ENCODE measurements around the gene TYROBP.
A peak's percentile ranks its signal among the peaks of the same experiment; 100 is the strongest.
"Not testable (repeated sequence)": the region's sequence is repeated elsewhere in the genome, so short reads cannot be mapped to it uniquely, and the experiment has no call there.

Gene TYROBP

DNA sequence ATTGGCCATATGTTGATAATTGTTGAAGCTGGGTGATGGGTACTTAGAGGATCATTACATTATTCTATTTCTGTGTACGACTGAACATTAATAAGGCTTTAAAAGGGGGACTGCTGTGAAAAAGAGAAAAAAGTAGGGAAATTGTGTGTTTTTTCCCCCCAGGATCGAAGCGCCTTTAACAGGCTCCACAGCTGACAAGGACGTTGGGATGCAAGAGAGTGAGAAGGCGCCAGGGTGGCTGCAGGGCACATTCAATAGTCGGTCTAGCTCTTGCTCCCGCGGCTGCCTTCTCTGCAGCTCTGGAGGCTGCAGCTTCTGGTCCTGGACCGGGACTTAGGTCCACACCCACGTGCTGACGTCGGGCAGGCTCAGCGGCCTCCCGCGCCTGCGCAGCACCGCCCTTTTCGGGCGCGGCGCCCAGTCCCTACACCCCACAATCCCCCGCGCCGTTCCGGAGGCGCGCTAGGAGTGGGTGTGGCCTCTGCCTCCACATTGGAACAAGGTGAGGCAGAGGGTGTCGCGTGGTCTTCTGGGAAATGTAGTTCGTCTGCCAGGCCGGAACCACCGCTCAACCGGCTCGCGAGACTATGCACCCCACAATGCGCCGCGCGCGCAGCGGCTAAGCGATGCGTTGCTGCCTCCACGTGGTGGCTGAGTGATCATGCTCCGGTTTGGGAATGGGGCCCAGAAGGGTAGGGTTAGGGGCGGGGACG, 23.2 kb upstream of the TYROBP start:
- peak; percentile 98 for DNase-seq

DNA sequence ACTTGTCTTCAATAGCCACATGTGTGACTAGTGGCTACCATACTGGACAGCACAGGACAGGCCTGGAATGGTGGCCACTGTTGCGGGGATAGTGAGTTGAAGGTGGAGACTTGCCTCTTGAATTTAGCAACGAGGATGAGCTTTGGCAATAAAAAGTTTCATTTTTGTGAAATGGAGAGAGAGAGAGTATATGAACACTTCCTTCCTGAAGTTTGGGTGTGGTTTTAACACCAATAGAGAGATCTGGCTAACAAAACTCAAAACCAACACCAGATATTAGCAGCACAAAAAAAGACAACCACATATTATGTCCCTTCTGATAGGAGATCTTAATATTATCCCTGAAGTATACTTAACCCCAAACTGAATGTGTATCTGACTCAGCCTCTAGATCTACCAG, 21.8 kb upstream of the TYROBP start:
- DNase-seq, result no peak

DNA sequence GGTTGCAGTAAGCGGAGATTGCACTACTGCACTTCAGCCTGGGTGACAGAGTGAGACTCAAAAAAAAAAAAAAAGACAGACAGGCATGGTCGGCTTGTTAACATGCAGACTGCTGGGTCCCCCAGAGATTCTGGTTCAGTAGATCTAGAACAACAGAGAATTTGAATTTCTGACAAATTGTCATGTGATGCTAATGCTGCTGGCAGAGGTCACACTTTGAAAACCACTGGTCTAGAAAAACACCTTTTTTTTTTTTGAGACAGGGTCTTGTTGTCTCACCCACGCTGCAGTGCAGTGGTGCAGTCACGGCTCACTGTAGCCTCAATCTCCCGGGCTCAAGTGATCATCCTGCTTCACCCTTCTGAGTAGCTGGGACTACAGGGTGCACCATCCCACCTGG, 20.4 kb upstream of the TYROBP start:
- no peak for DNase-seq

DNA sequence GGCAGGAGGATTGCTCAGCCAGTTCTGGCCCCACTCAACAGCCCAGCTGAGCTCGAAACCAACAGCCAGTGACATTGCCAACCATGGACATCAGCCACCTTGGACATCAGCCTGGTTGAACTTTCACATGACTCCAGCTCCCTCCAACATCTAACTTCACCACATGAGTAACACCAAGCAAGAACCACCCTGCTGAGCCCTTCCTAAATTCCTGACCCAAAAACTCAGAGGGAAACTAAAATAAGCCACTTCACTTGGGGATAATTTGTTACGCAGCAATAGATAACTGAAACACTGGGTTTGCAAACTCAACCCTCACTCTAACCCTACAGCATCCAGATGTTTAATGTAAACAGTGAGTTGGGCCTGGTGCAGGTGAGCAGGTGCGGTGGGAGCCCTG, 17.4 kb upstream of the TYROBP start:
- DNase-seq, result no peak

DNA sequence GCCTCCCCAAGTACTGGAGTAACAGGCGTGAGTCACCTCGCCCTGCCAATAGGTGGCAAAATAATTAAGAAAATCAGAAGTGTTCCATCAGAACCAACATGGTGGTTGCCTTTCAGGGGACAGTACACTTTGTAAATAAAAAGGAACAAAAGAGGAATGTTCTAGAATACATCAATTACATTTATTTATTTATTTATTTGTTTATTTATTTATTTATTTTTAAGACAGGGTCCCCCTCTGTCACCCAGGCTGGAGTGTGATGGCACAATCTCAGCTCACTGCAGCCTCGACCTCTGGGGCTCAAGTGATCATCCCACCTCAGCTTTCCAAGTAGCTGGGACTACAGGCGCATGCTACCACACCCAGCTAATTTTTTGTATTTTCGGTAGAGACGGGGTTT, 12.9 kb upstream of the TYROBP start:
- no peak for DNase-seq

DNA sequence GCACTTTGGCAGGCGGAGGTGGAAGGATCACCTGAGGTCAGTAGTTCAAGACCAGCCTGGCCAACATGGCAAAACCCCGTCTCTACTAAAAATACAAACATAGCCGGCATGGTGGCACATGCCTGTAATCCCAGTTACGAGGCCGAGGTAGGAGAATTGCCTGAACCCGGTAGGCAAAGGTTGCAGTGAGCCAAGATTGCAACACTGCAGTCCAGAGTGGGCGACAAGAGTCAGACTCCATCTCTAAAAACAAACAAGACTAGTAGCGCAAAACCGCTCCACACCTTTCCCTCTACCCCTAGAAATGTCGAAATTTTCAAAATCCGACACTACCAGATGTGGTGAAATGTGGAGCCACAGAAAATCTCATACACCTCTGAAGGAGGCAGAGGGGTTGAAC, 11.2 kb upstream of the TYROBP start:
- DNase-seq, result no peak

DNA sequence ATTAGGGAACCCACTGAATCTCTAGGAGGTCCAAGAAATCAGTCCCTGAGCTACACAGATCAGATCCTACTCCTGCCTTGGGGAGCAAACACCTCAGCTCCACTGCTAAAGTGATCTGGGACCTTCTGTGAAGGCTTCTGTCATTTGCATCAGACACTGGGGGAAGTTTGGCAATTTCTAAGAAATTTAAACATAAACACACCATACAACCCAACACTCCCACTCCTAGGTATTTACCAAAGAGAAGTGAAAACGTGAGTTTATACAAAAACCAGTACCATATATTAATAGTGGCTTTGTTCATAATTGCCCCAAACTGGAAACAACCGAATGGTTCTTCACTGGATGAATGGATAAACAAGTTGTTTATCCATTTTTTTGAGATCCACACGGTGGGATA, 7.3 kb upstream of the TYROBP start:
- no peak for DNase-seq

DNA sequence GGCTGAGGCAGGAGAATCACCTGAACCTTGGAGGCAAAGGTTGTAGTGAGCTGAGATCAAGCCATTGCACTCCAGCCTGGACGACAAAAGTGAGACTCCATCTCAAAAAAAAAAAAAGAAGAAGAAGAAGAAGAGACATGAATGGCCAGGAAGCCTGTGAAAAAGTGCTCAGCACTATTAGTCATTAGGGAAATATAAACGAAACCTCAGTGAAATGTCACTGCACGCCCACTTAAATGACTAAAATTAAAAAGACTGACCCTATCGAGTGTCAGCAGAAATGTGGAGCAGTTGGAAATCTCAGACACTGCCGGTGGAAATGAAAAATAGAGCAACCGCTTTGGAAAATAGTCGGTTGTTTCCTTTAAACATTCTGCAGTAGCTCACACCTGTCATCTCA, 5.5 kb upstream of the TYROBP start:
- DNase-seq, result no peak

DNA sequence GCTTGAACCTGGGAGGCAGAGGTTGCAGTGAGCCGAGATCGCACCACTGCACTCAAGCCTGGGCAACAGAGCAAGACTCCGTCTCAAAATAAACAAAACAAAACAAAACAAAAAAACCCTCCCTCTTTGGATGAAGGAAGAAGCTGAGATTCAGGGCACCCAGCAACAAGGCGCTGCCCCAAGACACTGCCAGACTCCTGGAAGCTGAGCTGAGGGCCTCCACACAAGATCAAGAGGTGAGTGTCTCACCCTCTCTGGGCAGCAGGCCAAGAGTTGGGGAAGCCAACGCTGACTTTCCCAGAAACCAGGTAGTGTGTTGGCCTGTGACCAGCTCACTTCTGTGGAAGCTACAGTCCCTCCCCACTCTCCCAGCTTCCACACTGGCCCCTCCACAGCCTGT, 3.7 kb upstream of the TYROBP start:
- no peak for DNase-seq

DNA sequence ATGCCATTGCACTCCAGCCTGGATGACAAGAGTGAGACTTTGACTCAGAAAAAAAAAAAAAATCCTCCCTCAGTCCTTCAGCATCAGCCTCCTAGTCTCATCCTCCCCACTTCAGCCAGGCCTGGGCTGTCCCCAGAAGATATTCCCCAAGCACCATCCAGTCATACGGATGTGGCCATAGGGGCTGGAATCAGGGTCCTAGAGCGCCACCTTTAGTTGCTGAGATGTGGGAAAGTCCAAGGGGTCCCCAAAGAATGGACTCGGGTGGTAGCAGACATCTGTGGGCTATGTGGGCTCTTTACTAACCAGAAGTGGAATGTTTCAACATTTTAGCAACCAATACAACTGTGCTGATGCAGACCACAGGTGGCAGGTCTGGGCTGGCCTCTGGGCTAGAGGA, 3.1 kb upstream of the TYROBP start:
- no peak for DNase-seq

DNA sequence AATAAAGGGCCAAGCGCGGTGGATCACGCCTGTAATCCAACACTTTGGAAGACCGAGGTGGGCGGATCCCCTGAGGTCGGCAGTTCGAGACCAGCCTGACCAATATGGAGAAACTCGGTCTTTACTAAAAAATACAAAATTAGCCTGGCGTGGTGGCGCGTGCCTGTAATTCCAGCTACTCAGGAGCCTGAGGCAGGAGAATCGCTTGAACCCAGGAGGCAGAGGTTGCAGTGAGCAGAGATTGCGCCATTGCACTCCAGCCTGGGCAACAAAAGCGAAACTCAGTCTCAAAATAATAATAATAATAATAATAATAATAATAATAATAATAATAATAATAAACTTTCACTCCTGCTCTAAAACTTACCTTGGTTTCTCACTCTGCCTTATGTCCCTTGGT, 2.3 kb upstream of the TYROBP start:
- DNase-seq, result not testable (repeated sequence)

DNA sequence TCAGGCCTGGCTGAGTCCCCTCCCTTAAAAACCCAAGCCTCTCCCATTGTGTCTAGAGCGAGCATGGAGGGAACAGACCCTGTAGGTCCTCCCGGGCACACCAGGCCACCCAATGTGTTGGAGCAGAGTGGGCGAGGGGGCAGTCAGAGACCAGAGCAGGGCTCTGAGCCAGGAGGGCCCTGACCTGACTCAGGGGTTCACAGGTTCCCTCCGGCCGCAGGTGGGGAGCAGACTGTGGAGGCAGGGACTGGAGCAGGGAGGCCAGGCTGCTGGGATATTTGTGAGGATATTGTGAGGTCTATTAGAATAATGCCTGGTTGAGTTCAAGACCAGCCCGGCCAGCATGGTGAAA, 1.6 kb upstream of the TYROBP start:
- DNase-seq, result no peak

DNA sequence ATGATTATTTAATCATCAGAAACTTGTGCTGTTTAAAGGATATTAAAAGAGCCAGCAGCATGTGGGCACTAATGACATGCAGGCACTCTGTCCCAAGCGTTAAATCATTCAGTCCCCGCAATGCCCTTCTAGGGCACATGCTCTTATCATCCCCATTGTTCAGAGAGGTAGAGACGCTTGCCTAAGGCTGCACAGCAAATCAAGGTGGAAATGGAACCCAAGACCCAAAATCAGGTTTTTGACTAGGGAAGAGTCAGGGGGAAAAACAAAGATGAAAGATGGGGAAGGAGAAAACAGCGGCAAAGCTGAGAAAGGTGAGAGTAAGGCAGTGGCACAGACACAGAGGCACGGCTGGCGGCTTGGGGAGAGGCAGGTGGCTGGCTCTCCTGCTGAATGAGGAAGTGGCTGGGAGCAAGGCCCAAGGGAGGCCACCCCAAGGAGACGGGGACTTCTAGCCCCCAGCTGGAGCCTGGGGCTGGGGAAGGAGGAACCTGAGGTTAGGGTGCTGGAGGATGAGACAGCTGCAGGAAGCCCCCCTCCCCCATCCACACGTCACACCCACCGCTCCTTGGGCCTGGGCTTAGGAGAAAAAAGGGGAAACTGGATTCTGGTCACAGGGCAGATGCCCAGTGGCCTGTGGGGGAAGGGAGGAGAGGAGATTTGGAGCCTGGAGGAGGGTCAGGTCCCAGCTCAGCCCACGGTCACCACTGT, 1.0 kb upstream of the TYROBP start:
- DNase-seq, result no peak

DNA sequence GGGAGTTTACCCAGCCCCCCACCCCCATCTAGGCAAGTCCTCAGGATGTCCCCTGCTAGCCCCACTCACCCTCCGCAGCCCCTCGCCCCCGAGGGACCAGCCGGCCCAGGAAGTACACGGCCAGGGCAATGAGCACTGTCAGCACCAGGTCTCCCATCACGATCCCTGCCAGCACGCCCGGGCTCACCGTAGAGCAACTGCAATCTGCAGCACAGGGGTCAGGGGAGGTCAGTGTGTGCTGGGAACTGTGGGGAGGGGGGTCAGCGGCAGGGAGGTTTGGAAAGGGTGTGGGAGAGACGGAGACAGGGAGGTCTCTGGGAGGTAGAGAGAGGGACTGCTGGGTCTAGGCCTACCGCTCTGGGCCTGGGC, 734 bp downstream of the TYROBP start:
- DNase-seq, result no peak

DNA sequence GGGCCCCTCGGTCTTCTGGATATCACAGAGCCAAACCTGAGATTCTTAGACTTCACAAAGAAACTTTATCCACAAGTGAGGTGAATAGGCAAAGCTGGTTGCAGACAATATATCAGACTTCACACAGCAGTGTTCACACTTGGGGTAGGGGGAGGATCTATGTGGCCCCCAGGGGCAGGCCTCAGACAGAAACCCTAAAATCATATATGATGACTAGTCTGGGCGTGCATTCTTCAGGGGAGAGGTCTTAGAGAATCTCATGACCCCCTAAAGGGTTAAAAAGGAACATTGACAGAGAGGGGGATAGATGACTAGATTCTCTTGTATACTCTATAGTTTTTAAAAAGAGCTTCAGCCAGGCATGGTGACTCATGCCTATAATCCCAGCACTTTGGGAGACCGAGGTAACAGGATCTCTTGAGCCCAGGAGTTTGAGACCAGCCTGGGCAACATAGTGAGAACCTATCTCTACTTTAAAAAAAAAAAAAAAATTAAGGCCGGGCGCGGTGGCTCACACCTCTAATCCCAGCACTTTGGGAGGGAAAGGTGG, 2.8 kb downstream of the TYROBP start:
- DNase-seq, result no peak

DNA sequence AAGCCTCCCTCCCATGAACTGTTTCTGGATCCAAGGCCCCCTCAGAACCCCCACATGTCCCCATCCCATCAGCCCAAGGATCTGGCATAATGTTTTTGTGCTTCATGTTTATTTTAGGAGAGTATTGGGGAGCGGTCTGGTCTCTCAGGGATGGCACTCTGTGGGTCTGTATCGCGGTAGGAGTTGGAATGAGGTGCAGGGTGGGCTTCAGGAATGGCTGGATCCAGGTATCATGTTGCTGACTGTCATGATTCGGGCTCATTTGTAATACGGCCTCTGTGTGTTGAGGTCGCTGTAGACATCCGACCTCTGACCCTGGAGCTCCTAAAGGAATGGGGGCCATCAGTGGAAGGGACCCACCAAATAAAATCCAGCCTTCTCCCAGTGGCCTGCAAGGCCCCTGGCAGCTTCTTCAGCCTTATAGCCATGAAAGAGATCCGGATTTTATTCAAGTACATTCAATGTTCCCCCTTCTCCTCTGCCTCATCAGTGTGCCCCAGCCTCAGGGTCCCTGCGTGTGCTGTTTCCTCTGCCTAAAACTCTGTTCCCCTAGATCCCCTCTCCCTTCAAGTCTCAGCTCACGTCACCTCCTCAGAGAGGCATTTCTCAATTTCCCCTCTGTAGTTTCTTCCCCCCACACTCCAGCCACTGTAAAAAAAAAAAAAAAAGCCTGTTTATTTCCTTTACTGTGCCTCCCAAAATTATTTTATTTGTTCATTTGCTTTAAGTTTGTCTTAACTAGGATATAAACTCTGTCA, 3.6 kb downstream of the TYROBP start:
- no peak for DNase-seq

DNA sequence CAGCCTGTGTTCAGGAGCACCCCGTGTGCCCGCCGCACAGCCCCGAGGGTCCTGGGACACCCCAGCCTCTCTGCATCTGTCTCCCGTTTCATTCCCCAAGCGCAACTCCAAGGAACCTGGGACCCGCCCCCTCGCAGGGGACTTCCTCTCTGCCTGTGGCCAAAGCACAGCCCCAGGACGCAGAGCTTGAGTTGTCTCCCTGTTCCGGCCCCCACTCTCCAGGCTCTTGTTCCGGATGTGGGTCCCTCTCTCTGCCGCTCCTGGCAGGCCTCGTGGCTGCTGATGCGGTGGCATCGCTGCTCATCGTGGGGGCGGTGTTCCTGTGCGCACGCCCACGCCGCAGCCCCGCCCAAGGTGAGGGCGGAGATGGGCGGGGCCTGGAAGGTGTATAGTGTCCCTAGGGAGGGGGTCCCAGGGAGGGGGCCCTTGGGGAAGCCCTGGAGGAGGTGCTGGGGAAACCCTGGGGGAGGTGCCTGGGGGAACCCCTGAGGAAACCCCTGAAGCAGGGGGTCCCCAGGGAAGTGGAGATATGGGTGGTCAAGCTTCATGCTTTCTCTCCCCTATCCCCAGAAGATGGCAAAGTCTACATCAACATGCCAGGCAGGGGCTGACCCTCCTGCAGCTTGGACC, 4.4 kb downstream of the TYROBP start:
- DNase-seq, result peak; percentile 90

DNA sequence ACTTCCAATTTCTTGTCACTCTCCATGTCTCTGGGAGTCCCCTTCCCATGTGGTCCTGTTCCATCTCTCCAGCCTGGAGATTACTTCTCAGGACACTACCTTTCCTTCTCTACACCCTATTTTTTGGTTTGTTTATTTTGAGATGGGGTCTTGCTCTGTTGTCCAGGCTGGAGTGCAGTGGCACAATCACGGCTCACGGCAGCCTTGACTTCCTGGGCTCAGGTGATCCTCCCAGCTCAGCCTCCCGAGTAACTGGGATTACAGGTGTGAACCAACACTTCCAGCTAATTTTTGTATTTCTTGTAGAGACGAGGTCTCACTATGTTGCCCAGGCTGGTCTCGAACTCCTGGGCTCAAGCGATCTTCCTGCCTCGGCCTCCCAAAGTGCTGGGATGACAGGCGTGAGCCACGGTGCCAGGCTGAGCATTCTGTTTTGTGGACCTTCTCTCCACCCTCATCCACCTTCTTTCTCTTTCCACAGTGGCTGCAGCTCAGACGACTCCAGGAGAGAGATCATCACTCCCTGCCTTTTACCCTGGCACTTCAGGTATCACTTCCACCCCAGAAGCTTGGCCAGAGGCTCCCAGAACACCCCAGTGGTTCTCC, 5.1 kb downstream of the TYROBP start:
- no peak for DNase-seq

DNA sequence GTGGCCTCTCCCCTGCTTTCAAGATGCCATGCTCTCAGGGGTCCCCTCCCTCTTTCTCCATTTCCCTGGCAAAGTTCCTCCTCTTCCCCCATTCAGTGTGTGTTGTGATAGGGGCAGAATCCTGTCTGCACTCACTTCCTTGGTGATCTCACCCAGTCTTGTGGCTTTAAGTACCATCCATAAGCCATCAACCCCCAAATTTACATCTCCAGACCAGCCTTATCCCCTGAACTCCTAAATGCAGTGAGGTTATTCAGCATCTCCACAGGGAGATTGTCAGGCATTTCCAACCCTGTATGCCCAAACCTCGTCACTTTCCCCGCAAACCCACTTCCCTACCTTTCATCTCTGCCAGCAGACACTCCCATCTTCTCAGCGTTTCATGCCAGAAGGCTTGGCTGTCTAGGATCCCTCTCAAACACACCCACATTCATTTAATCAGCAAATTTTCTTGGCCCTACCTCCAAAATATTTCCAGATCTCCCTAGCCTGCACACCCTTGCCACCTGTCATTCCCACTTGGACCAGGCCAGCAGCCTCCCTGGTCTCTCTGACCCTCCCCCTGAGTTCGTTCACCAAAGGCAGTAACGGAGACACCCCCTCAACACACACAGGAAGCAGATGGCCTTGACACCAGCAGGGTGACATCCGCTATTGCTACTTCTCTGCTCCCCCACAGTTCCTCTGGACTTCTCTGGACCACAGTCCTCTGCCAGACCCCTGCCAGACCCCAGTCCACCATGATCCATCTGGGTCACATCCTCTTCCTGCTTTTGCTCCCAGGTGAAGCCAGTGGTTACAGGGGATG, 6.0 kb downstream of the TYROBP start, which contains the start of gene HCST:
Gene HCST (plus strand): TSS at position 676 of the 808 bp plus-strand sequence. CDS start 65 bp downstream, at position 741.
- no peak for DNase-seq

DNA sequence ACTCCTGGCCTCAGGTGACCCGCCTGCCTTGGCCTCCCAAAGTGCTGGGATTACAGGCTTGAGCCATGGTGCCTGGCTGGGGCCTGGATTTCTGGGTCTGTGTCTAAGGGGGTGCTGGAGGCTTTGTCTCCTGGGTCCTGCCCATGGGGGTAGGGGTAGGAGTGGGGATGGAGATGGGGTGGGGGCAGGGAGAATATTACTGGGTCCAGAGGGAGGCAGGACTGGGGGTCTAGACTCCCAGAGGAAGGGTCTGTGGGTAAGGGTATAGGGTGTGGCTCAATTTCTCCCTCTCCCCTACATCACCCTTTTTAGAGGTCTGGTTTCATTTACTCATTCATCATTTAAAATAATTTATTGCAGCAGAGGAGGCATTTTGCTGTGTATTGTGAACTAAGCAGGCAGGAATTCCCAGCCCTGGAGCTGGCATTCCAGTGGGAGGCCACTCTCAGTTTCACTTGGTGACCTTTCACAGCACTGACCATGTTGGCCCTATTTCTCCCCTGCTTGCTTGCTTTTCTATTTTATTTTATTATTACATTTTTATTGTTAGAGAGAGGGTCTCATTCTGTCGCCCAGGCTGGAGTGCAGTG, 6.9 kb downstream of the TYROBP start:
- no peak for DNase-seq

DNA sequence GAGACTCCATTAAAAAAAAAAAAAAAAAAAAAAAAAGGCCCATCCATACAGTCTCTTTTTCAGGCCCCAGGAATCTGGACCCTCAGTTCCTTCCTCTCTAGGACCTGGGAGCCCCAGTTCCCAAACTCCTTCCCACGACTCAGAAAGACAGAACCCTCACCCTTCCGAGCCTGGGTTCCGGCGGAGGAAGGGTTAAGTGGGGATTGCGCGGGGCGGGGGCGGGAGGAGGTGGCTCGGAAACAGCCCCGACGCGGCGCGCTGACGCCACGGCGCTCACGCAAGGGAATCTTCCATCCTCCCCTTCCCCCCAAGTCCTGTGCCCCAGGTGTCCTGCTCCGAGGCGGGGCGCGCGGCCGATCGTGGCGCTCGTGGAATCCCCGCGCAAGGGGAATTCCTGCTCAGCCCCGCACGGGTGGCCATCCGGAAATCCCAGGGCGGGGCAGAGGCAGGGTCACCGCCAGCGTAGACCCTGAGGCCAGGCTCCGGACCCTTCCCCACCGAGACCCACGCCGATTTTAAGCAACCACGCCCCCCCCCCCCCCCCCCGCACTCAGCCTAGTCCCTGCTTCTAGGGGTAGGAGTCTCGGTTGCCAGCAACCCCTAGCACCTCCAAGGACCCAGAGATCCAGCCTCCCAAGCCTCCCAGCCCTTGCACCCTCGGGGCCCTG, 8.4 kb downstream of the TYROBP start:
- peak; percentile 82 for DNase-seq

Data from activated T-cell treated with anti-CD3 and anti-CD28 coated beads for 4 hours (primary cell).